Adipose tissue (tissue), 3 donors: ENCODE results near the gene AOC2. TPM values are rescaled to one million over a fixed set of nuclear protein-coding genes. Genes with fewer than 3 reads are reported as not detected.
"Not testable (repeated sequence)": the region's sequence is repeated elsewhere in the genome, so short reads cannot be mapped to it uniquely, and the experiment has no call there.

Experiments used
- H3K27ac ChIP-seq: one replicate; pipeline ENCODE4 v1.5.1; 2013; ENCODE audit warnings: low read depth, low read length
- WGBS, 3 donors: extraction: QIAGEN DNeasy Blood & Tissue Kit; methylation state at CpG; one replicate each; pipeline ENCODE4 v1.1.7; 2013; 5-methylcytosine and 5-hydroxymethylcytosine counted together
- polyA plus RNA-seq, 3 donors: library from polyadenylated mRNA; stranded (reverse); fragments of 200-250 nt; gene quantifications; one replicate each; pipeline ENCODE4 v1.2.3, GENCODE V29; 2013
- donor health status: healthy with polysubstance abuse.
- donor health status: Bipolar disorder and iron deficiency.
- donor health status: healthy.

The AOC2 gene
- polyA plus RNA-seq, 3 donors = 2.0 to 8.9 (median 3.1) TPM

DNA sequence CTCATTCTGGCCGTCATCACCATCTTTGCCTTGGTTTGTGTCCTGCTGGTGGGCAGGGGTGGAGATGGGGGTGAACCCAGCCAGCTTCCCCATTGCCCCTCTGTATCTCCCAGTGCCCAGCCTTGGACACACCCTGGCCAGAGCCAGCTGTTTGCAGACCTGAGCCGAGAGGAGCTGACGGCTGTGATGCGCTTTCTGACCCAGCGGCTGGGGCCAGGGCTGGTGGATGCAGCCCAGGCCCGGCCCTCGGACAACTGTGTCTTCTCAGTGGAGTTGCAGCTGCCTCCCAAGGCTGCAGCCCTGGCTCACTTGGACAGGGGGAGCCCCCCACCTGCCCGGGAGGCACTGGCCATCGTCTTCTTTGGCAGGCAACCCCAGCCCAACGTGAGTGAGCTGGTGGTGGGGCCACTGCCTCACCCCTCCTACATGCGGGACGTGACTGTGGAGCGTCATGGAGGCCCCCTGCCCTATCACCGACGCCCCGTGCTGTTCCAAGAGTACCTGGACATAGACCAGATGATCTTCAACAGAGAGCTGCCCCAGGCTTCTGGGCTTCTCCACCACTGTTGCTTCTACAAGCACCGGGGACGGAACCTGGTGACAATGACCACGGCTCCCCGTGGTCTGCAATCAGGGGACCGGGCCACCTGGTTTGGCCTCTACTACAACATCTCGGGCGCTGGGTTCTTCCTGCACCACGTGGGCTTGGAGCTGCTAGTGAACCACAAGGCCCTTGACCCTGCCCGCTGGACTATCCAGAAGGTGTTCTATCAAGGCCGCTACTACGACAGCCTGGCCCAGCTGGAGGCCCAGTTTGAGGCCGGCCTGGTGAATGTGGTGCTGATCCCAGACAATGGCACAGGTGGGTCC is 7.2 kb downstream of the AOC2 start:
- 62 to 86% (median 69%) methylated on average over 19 to 25 of the region's 28 CpGs for WGBS, 3 donors
- H3K27ac ChIP-seq = not testable (repeated sequence)

- H3K27ac ChIP-seq = no peak overlapping the region
- WGBS, 3 donors = 54 to 83% (median 68%) methylated on average over 15 of the region's 15 CpGs
These were observed 8.0 kb downstream of the AOC2 start for GRCh38 chr17:42852351-42852750.

GRCh38 chr17:42853004-42853403 is 8.6 kb downstream of the AOC2 start:
- 31 to 69% (median 33%) methylated on average over 4 of the region's 4 CpGs for WGBS, 3 donors
- no peak overlapping the region for H3K27ac ChIP-seq

DNA sequence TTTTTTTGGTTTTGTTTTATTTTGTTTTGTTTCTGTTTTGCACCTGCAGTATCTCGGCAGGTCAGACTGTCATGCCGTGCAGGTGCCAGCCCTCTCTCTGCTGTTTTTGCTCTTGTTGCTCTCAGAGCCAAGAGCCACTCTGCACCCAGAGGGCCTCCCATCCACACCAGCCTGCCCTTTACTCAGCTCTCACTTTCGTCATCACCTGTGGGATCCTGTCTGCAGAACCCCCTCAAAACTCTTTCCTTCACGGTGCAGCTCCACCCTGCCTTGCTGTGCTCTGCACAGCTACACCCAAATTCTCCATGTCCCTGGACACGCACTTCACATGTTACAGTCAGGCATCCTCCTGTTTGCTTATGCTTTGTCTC is 9.2 kb downstream of the AOC2 start:
- no peak overlapping the region for H3K27ac ChIP-seq
- 53 to 80% (median 60%) methylated on average over 5 of the region's 5 CpGs for WGBS, 3 donors

DNA sequence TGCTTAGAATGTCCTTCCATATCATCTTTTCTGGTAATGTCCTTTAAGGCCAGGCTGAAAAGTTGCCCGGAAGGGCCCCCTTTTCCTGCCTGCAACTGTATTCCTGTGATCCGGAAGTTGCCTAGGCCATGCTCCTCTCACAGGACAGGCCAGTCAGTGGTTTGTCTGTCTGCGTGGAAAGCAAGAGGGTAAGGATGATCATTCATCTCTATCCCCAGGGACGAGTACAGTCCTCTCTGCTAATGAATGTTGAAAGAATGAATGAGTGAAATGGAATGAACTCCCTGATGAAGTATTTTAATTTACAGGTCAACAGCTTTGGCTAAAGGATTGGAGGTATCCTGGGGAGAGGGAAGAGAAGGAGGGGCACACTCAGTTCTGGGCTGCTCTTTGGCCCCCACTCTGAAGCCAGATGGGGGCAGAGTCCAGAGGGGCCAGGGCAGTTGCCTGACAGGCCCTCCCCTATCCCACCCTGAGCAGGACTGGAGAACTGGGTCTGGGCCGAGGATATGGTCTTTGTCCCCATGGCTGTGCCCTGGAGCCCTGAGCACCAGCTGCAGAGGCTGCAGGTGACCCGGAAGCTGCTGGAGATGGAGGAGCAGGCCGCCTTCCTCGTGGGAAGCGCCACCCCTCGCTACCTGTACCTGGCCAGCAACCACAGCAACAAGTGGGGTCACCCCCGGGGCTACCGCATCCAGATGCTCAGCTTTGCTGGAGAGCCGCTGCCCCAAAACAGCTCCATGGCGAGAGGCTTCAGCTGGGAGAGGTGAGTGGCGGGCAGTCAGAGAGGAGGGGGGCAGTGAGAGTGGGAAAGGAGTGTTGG is 9.8 kb downstream of the AOC2 start:
- 68 to 80% (median 71%) methylated on average over 15 of the region's 15 CpGs for WGBS, 3 donors

DNA sequence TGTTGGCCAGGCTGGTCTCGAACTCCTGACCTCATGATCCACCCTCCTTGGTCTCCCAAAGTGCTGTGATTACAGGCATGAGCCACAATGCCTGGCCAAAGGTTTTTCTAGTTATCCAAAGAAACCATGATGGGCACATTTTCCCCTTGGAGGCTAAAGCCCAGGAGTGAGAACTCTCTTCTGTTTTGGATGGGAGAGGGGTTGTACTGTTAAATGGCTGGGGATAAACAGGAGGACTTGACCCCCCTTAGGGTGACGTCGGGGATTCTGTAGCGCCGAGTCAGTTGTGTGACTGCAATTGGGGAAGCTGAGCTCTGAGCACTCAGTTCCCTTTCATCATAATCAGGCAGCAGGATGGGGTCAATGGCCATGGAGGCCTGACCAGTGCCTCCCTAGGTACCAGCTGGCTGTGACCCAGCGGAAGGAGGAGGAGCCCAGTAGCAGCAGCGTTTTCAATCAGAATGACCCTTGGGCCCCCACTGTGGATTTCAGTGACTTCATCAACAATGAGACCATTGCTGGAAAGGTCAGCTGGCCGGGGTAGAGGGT is 10.7 kb downstream of the AOC2 start:
- no peak overlapping the region for H3K27ac ChIP-seq
- 48 to 73% (median 58%) methylated on average over 8 of the region's 8 CpGs for WGBS, 3 donors

More for the DNA sequence above, 9.8 kb downstream of the AOC2 start:
- no peak overlapping the region for H3K27ac ChIP-seq

- H3K27ac ChIP-seq = not testable (repeated sequence)
- 80 to 88% (median 82%) methylated on average over 7 to 8 of the region's 8 CpGs for WGBS, 3 donors
These were observed 11.7 kb downstream of the AOC2 start for GRCh38 chr17:42856093-42856492.

DNA sequence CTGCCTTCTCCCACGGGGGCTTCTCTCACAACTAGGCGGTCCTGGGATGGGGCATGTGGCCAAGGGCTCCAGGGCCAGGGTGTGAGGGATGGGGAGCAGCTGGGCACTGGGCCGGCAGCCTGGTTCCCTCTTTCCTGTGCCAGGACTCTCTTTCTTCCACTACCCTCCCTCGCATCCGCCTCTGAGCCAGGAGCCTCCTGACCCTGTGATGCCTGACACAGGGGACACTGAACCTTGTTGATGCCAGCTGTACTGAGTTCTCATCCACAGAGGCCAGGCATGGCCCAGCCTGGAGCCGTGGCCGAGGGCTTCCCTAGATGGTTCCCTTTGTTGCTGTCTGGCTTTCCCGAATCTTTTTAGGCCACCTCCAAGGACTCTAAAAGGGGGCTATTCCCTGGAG is 12.1 kb downstream of the AOC2 start:
- 62 to 86% (median 78%) methylated on average over 6 of the region's 8 CpGs for WGBS, 3 donors
- H3K27ac ChIP-seq = not testable (repeated sequence)

DNA sequence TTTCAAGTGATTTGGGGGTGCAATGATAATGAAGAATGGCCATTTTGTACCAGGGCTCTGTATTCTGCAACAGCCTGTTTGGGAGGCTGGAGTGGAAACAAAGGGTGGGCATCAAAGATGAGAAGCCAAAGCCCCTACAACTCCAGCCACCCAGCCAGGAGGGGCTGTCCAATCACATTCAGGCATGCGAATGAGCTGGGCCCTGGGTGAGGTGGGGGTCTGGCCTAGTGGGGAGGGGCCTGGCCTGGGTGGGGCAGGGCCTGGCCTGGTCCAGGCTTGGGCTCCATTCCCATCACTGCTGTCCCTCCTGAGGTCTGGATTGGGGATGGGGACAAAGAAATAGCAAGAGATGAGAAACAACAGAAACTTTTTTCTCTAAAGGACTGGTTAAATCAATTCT is 13.0 kb downstream of the AOC2 start:
- 89 to 100% (median 100%) methylated on average over 1 of the region's 1 CpG for WGBS, 3 donors
- no peak overlapping the region for H3K27ac ChIP-seq

GRCh38 chr17:42865638-42866094 is 21.3 kb downstream of the AOC2 start:
- no peak overlapping the region for H3K27ac ChIP-seq
- WGBS, 3 donors = 62 to 83% (median 83%) methylated on average over 7 of the region's 7 CpGs

- no peak overlapping the region for H3K27ac ChIP-seq
- WGBS, 3 donors = 79 to 91% (median 88%) methylated on average over 4 of the region's 4 CpGs
These were observed 21.8 kb downstream of the AOC2 start for GRCh38 chr17:42866216-42866615.

DNA sequence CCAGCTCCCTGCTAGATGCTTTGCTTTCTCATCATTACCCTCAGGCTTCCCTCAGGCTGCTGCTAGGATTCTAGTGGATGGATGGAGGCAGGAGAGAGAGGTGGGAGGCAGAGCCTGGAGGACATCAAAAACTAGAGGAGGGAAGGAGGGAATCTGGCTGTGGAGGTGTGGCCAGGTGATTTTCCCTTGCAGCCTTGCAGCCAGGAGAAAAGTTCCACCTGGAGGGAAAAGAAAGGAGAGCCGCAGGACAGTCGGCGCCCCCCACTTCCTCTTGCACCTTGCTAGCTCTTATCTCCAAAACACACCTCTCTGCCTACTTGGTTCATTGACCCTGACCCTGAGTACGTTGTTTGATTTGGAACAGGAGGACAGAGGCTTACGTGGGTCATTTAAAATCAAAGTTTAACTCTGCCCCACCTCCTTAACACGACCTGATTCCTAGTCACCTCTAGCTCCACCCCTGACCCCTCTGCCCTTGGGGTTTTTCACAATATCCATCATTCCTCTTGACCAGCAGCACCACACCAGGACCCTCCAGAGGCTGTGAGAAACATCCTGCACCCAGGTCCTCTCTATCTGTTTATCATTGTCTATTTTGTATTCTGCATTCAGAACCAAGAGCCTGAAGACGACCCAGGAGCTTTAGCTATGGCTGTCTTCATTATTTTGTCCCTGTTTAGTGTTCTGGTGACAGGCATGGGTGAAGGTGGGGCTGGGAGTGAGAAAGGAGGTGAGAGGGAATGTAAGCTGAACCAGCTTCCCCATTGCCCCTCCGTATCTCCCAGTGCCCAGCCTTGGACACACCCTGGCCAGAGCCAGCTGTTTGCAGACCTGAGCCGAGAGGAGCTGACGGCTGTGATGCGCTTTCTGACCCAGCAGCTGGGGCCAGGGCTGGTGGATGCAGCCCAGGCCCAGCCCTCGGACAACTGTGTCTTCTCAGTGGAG is 22.5 kb downstream of the AOC2 start:
- no peak overlapping the region for H3K27ac ChIP-seq
- WGBS, 3 donors = 47 to 78% (median 71%) methylated on average over 11 to 12 of the region's 12 CpGs

DNA sequence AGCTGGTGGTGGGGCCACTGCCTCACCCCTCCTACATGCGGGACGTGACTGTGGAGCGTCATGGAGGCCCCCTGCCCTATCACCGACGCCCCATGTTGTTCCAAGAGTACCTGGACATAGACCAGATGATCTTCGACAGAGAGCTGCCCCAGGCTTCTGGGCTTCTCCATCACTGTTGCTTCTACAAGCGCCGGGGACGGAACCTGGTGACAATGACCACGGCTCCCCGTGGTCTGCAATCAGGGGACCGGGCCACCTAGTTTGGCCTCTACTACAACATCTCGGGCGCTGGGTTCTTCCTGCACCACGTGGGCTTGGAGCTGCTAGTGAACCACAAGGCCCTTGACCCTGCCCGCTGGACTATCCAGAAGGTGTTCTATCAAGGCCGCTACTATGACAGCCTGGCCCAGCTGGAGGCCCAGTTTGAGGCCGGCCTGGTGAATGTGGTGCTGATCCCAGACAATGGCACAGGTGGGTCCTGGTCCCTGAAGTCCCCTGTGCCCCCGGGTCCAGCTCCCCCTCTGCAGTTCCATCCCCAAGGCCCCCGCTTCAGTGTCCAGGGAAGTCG is 23.4 kb downstream of the AOC2 start:
- 92 to 96% (median 93%) methylated on average over 14 to 21 of the region's 21 CpGs for WGBS, 3 donors
- H3K27ac ChIP-seq = not testable (repeated sequence)

DNA sequence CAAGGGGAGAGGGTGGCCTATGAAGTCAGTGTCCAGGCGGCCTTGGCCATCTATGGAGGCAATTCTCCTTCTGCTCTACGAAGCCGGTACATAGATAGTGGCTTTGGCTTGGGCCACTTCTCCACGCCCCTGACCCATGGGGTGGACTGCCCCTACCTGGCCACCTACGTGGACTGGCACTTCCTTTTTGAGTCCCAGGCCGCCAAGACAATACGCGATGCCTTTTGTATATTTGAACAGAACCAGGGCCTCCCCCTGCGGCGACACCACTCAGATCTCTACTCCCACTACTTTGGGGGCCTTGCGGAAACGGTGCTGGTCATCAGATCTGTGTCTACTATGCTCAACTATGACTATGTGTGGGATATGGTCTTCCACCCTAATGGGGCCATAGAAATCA is 24.0 kb downstream of the AOC2 start:
- no peak overlapping the region for H3K27ac ChIP-seq
- WGBS, 3 donors = 94 to 96% (median 96%) methylated on average over 12 of the region's 12 CpGs

DNA sequence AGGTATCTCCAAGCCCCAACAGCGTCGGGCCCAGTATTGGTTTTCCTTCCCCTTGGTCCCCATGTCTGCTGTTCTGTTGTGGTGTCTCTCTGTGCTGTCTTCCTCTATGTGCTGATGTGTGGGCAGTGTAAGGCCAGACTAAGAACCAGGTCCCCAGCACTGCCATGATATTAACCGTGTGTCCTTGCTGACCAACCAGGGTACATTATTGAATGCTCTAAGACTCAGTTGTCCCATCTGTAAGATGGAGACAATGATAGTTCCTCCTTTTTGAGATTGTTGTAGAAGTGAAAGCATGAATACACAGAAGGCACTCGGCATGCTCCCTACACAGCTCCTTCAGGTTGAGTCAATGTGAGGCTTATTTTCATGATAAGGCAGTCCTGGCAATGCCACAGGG is 27.3 kb downstream of the AOC2 start:
- no peak overlapping the region for H3K27ac ChIP-seq
- 94 to 96% (median 96%) methylated on average over 4 of the region's 4 CpGs for WGBS, 3 donors

DNA sequence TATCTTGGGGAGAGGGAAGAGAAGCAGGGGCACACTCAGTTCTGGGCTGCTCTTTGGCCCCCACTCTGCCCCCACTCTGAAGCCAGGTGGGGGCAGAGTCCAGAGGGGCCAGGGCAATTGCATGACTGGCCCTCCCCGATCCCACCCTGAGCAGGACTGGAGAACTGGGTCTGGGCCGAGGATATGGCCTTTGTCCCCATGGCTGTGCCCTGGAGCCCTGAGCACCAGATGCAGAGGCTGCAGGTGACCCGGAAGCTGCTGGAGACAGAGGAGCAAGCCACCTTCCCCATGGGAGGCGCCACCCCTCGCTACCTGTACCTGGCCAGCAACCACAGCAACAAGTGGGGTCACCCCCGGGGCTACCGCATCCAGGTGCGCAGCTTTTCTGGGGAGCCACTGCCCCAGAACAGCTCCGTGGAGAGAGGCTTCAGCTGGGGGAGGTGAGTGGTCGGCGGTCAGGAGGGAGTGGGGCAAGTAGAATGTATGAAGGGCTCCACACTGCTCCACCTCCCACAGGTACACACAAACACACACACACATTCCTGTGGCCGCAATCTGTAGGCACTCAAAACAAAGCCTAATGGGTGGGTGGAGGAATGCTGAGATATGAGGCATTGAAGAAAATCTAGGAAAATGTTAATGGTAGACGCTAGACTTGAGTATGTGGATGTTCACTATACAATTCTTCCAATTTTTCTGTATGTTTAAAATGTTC is 28.0 kb downstream of the AOC2 start:
- 92 to 94% (median 93%) methylated on average over 11 to 13 of the region's 13 CpGs for WGBS, 3 donors
- no peak overlapping the region for H3K27ac ChIP-seq

DNA sequence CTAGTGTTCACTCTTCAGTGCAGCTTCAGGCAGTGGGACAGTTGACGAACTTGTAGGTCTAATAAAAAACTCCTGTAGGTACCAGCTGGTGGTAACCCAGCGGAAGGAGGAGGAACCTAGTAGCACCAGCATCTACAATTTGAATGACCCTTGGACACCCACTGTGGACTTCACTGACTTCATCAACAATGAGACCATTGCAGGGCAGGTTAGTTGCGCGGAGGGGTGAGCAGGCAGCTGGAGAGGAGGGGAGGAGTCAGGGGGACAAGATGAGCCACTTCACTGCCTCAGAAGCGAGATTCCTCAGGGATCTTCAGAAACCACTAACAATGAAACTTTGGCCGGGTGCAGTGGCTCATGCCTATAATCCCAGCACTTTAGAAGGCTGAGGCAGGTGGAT is 28.9 kb downstream of the AOC2 start:
- WGBS, 3 donors = 88 to 95% (median 91%) methylated on average over 6 of the region's 6 CpGs
- no peak overlapping the region for H3K27ac ChIP-seq
